ENCODE measurements around the gene IL22.

The IL22 gene

GRCh38 chr12:68264857-68265256 lies 11.5 kb upstream of the IL22 start:
- H3K4me3 ChIP-seq (ENCODE audit: low read length) = no peak overlapping the region
- TF ChIP-seq CTCF (conservative IDR thresholded peaks at IDR 0.05; ENCODE audit: low read length) = no peak
- DNase-seq (ENCODE audit: low read depth) = peak; percentile 72

GRCh38 chr12:68264158-68264855 lies 10.9 kb upstream of the IL22 start:
- no peak overlapping the region for H3K4me3 ChIP-seq (ENCODE audit: low read length)
- TF ChIP-seq CTCF (conservative IDR thresholded peaks at IDR 0.05; ENCODE audit: low read length) = no peak
- DNase-seq (ENCODE audit: low read depth) = no peak

- no peak for TF ChIP-seq CTCF (conservative IDR thresholded peaks at IDR 0.05; ENCODE audit: low read length)
- no peak overlapping the region for H3K4me3 ChIP-seq (ENCODE audit: low read length)
- DNase-seq (ENCODE audit: low read depth) = peak; percentile 46
Measured at GRCh38 chr12:68263366-68263765, 10.0 kb upstream of the IL22 start.

GRCh38 chr12:68261896-68262295 lies 8.5 kb upstream of the IL22 start:
- TF ChIP-seq CTCF (conservative IDR thresholded peaks at IDR 0.05; ENCODE audit: low read length) = no peak
- no peak overlapping the region for H3K4me3 ChIP-seq (ENCODE audit: low read length)
- DNase-seq (ENCODE audit: low read depth) = no peak

- H3K4me3 ChIP-seq (ENCODE audit: low read length) = no peak overlapping the region
- DNase-seq (ENCODE audit: low read depth) = no peak
- no peak for TF ChIP-seq CTCF (conservative IDR thresholded peaks at IDR 0.05; ENCODE audit: low read length)
Measured at GRCh38 chr12:68260153-68260552, 6.7 kb upstream of the IL22 start.

GRCh38 chr12:68259318-68259940 lies 6.0 kb upstream of the IL22 start:
- H3K4me3 ChIP-seq (ENCODE audit: low read length) = no peak overlapping the region
- no peak for TF ChIP-seq CTCF (conservative IDR thresholded peaks at IDR 0.05; ENCODE audit: low read length)
- peak; percentile 68 for DNase-seq (ENCODE audit: low read depth)

GRCh38 chr12:68252077-68252476 lies 1.3 kb downstream of the IL22 start:
- no peak for TF ChIP-seq CTCF (conservative IDR thresholded peaks at IDR 0.05; ENCODE audit: low read length)
- no peak for DNase-seq (ENCODE audit: low read depth)
- no peak overlapping the region for H3K4me3 ChIP-seq (ENCODE audit: low read length)
